CD4-positive, alpha-beta T cell (primary cell): ENCODE data around the gene TMEM201. TPM values are rescaled to one million over a fixed set of nuclear protein-coding genes. Genes with fewer than 3 reads are reported as not detected.

ENCODE experiments used
- ATAC-seq: fragments of 200-7000 bp; cut with Tn5 transposase; one replicate; pipeline ENCODE4 v1.10.0; 2022; ENCODE audit warnings: mild to moderate bottlenecking; ENCODE audit not compliant: poor library complexity
- CTCF ChIA-PET: fragments of 350-600 bp; sonication (Branson Sonifier 250); formaldehyde crosslinking; loops from one replicate; lab custom pipeline; 2021; ENCODE audit warnings: antibody characterized with exemption, inconsistent platforms; lab: Charles Lee
- POLR2A ChIA-PET: fragments of 350-600 bp; sonication (Branson Sonifier 250); formaldehyde crosslinking; loops from one replicate; lab custom pipeline; 2021; ENCODE audit warnings: antibody characterized with exemption, inconsistent platforms; lab: Charles Lee
- DNase-seq, 14 experiments: peaks; one replicate each; pipeline ENCODE4 v3.0.0-alpha.2; 2013 to 2020; ENCODE audit warnings: mixed read lengths in 2 of 14
- H3K27ac ChIP-seq, 2 donors: one replicate each; pipeline versions ENCODE4 v1.5.1 to v1.7.0; 2013; ENCODE audit warnings: low read length in 2 of 2, low read depth in 1 of 2, mild to moderate bottlenecking in 1 of 2
- H3K27me3 ChIP-seq, 2 experiments: 1 replicate in 1 of 2; 2 replicates in 1 of 2; pipeline versions ENCODE4 v1.6.1 to v1.7.0; 2013; ENCODE audit warnings: low read length in 2 of 2, control low read depth in 1 of 2, mild to moderate bottlenecking in 1 of 2, moderate library complexity in 1 of 2; ENCODE audit not compliant: insufficient read depth in 2 of 2, control insufficient read depth in 1 of 2
- H3K36me3 ChIP-seq: one replicate; pipeline ENCODE4 v1.6.1; 2013; ENCODE audit warnings: low read length, control low read depth; ENCODE audit not compliant: insufficient read depth
- H3K4me1 ChIP-seq: one replicate; pipeline ENCODE4 v1.6.1; 2013; ENCODE audit warnings: low read length, control low read depth; ENCODE audit not compliant: insufficient read depth
- H3K4me3 ChIP-seq: one replicate; pipeline ENCODE4 v1.5.1; 2013; ENCODE audit warnings: mild to moderate bottlenecking, low read length, moderate library complexity
- H3K9me3 ChIP-seq, 2 experiments: 1 replicate in 1 of 2; 2 replicates in 1 of 2; pipeline versions ENCODE4 v1.6.1 to v1.7.0; 2013; ENCODE audit warnings: low read length in 2 of 2, mild to moderate bottlenecking in 2 of 2, control low read depth in 1 of 2, moderate library complexity in 1 of 2; ENCODE audit not compliant: control insufficient read depth in 1 of 2, insufficient read depth in 1 of 2
- H3K27ac Mint-ChIP-seq: one replicate; pipeline ENCODE4 v1.8.0; 2020; ENCODE audit warnings: mixed read lengths
- H3K27me3 Mint-ChIP-seq: one replicate; pipeline ENCODE4 v1.8.0; 2021; ENCODE audit warnings: mixed read lengths
- H3K36me3 Mint-ChIP-seq: one replicate; pipeline ENCODE4 v1.8.0; 2021; ENCODE audit warnings: low read depth, mixed read lengths
- H3K4me1 Mint-ChIP-seq: one replicate; pipeline ENCODE4 v1.8.0; 2021; ENCODE audit warnings: low read depth, mixed read lengths
- H3K4me3 Mint-ChIP-seq: one replicate; pipeline ENCODE4 v1.8.0; 2020; ENCODE audit warnings: mild to moderate bottlenecking, mixed read lengths
- H3K9me3 Mint-ChIP-seq: one replicate; pipeline ENCODE4 v1.8.0; 2020; ENCODE audit warnings: mixed read lengths
- CTCF ChIP-seq: fragments of 200-600 bp; IDR thresholded peaks from one replicate; pipeline ENCODE4 v1.8.0; 2022; ENCODE audit warnings: antibody characterized with exemption, mild to moderate bottlenecking
- intact Hi-C, 2 experiments: fragments of 100-400 bp; cut with DNase I in 1 of 2; cut with micrococcal nuclease in 1 of 2; formaldehyde crosslinking; loops; one replicate each; pipeline versions ENCODE4 v1.15.1 to v1.9.0; 2023 to 2025; cut with DNase I, micrococcal nuclease
- total RNA-seq, 174 experiments: library from RNA in 2 of 174; stranded (reverse) in 2 of 174; gene quantifications; one replicate each; pipeline ENCODE4 v1.2.3 and lab custom pipeline; 2021 to 2026

TMEM201 gene
- total RNA-seq, 2 experiments from 2014 or later, result 9.1 to 9.2 TPM

GRCh38 chr1:9626201-9626608 lies 37.5 kb downstream of the TMEM201 start:
- no peak overlapping the region for H3K27ac ChIP-seq
- H3K4me1 Mint-ChIP-seq, result peaks cover 44% of the 10 kb centered on the region
- H3K36me3 ChIP-seq, result no peaks in the 10 kb centered on the region
- peak overlapping the region; percentile 92 for H3K27ac Mint-ChIP-seq
- CTCF ChIA-PET, result interaction anchor here (0.8 to 6.6 kb wide), 33 partner anchors 9 to 318 kb away, joined by 3 to 117 read pairs (median 7); partner anchors contain the start of genes PIK3CD and TMEM201
- ATAC-seq, result no peak
- peaks cover 22% of the 10 kb centered on the region for H3K36me3 Mint-ChIP-seq
- H3K9me3 ChIP-seq, result no peaks in the 10 kb centered on the region
- H3K4me3 Mint-ChIP-seq, result peak overlapping the region; percentile 89
- H3K27me3 Mint-ChIP-seq, result no peaks in the 10 kb centered on the region
- peak overlapping the region; percentile 97 for H3K4me3 ChIP-seq
- DNase-seq, result peak in 3 of 14 experiments; percentile 14 to 71 (median 66)
- peaks cover 47% of the 10 kb centered on the region for H3K4me1 ChIP-seq
- POLR2A ChIA-PET, result interaction anchor here (0.6 to 8.1 kb wide), 10 partner anchors 7 to 103 kb away, joined by 3 to 512 read pairs (median 28); partner anchors contain the start of gene PIK3CD
- TF ChIP-seq CTCF, result no peak
- H3K9me3 Mint-ChIP-seq, result no peaks in the 10 kb centered on the region
- H3K27me3 ChIP-seq, result no peaks in the 10 kb centered on the region
- intact Hi-C loops, result loop anchor here (2.0 to 5.0 kb wide), 7 partner anchors 61 to 806 kb away; partner anchors contain the start of genes CENPS (in 1 of the 2) and UBE4B (in 1 of the 2)

GRCh38 chr1:9628541-9629444 lies 40.1 kb downstream of the TMEM201 start:
- ATAC-seq (peak; percentile 38), DNase-seq (peak; percentile 39 to 83 (median 68))
- Mint-ChIP-seq H3K4me1 (peaks cover 65% of the 10 kb centered on the region), H3K4me3 (peak overlapping the region; percentile 98), H3K9me3 (no peaks in the 10 kb centered on the region), H3K36me3 (peaks cover 38% of the 10 kb centered on the region), H3K27me3 (no peaks in the 10 kb centered on the region), H3K27ac (peak overlapping the region; percentile 92)
- Histone ChIP-seq H3K9me3 (no peaks in the 10 kb centered on the region), H3K27me3 (no peaks in the 10 kb centered on the region), H3K27ac (peak overlapping the region; percentile 72 to 83), H3K4me3 (peak overlapping the region; percentile 97), H3K36me3 (peaks cover 6% of the 10 kb centered on the region), H3K4me1 (peaks cover 71% of the 10 kb centered on the region)
- intact Hi-C loops, result loop anchor here (1.0 to 5.0 kb wide), 4 partner anchors 24 to 804 kb away; partner anchors contain the start of genes CENPS (in 1 of the 2) and UBE4B (in 1 of the 2)
- TF ChIP-seq CTCF, result no peak
- POLR2A ChIA-PET, result interaction anchor here (0.8 to 8.1 kb wide), 32 partner anchors 9 to 801 kb away, joined by 3 to 512 read pairs (median 4); partner anchors contain the start of genes CTNNBIP1, PIK3CD and SLC25A33
- CTCF ChIA-PET, result interaction anchor here (1.1 to 6.6 kb wide), 5 partner anchors 16 to 92 kb away, joined by 4 to 117 read pairs (median 34); partner anchors contain the start of gene PIK3CD
